Activated CD4-positive, CD25-positive, alpha-beta regulatory T cell (primary cell): ENCODE results near the gene CCDC117.

Source experiments
- DNase-seq, 4 experiments: peaks; one replicate each; lab custom pipeline; 2025; lab: John Stamatoyannopoulos, UW

Gene CCDC117

DNA sequence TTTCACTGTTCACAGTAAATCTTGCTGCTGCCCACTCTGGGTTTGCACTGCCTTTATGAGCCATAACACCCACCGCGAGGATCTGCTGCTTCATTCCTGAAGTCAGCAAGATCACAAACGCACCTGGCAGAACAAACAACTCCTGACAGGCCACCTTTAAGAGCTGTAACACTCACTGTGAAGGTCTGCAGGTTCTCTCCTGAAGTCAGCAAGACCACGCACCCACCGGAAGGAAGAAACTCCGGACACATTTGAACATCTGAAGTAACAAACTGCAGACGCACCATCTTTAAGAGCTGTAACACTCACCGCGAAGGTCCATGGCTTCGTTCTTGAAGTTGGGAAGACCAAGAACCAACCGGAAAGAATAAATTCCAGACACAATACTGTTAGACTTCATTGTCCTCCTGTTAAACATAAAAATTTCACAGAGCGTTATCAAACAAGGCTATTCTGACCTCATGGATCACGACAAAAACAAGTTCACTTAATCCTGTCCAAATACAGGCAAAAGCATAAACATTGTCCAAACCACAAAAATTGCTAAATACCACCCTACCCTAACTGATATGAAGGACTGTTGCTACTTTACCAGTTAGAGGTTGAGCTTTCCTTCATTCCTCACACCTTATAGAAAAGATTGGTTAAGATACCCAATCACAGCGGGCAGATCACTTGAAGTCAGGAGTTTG, 3.0 kb upstream of the CCDC117 start:
- no peak for DNase-seq

- DNase-seq, result no peak
Measured at GRCh38 chr22:28771195-28771791, 1.2 kb upstream of the CCDC117 start.

GRCh38 chr22:28773461-28773867, 969 bp downstream of the CCDC117 start:
- no peak for DNase-seq

DNA sequence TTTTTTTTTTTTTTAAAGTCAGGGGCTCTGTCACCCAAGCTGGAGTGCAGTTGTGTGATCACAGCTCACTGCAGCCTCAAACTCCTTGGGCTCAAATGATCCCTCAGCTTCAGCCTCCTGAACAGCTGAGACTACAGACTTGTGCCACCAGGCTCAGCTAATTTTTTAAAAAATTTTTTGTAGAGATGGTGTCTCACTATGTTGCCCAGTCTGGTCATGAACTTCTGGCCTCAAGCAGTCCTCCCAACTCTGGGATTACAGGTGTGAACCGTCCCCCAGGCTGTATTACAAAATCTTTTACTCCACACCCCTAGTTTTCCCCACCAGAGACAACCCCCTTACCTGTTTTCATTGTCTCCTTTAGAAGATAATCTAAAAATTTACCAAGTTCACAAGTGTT, 1.9 kb downstream of the CCDC117 start:
- DNase-seq, result no peak

GRCh38 chr22:28779833-28780232, 7.3 kb downstream of the CCDC117 start:
- no peak for DNase-seq

- no peak for DNase-seq
Measured at GRCh38 chr22:28780296-28780695, 7.8 kb downstream of the CCDC117 start.

DNA sequence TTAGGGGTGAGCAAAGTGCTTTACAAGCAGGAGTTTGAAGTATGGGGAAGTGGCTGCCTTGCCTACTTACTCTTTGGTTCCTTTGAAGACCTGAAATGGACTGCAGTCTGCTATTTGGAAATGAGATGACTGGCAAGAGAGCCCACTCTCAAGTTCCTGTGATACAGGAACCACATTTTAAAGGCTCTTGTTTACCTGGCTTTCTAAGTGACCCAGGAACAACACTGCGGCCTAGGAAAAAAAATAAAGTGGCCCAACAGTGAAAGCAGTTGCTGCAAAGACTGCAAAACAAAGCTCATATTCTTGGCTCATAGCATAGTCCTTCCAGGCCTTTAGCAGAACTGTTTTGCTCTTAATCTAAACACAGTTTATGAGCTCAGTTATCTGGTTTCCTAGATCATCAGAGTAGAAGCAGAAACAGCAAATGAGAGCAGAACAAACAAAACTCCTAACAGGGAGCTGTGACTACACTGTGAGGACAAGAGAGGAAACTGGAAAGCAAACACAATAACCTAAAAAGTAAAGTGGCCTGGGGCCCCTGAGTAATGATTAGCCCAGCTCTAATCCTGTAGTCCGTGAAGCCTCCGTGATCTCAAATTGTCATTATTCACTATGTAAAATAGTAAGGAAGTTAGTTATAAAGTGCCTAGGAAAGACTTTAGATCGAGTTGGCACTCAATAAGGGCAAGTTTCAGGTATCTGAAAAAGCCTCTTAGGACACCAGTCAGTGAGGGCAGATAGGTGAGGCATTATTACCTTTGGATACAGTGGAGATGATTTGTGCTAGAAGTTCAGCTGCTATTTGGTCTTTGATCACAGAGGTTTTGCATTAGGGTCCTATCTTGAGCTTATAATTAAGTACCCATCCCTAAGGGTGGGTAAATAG, 11.5 kb downstream of the CCDC117 start:
- DNase-seq, result no peak

DNA sequence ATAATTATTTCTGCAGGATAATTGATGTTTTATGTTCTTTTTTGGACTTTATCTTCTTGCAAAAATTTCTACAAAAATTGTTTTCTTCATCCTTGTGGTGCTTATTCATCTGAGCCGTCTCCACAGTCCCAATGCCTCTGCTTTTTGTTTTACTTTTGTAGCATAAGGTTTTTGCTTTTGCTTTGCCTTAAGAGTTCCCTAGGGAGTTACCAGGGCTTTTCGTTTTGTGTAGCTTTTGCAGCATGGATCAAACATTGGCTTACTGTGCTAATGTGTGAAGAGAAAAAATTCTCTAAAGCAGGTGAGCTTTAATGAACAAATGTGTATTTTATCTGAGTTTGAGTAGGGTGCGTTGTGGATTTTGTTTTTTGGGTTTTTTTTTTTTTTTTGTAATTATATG, 16.1 kb downstream of the CCDC117 start:
- no peak for DNase-seq

- DNase-seq, result no peak
Measured at GRCh38 chr22:28791124-28791523, 18.6 kb downstream of the CCDC117 start.

GRCh38 chr22:28791841-28792490, 19.5 kb downstream of the CCDC117 start:
- no peak for DNase-seq

DNA sequence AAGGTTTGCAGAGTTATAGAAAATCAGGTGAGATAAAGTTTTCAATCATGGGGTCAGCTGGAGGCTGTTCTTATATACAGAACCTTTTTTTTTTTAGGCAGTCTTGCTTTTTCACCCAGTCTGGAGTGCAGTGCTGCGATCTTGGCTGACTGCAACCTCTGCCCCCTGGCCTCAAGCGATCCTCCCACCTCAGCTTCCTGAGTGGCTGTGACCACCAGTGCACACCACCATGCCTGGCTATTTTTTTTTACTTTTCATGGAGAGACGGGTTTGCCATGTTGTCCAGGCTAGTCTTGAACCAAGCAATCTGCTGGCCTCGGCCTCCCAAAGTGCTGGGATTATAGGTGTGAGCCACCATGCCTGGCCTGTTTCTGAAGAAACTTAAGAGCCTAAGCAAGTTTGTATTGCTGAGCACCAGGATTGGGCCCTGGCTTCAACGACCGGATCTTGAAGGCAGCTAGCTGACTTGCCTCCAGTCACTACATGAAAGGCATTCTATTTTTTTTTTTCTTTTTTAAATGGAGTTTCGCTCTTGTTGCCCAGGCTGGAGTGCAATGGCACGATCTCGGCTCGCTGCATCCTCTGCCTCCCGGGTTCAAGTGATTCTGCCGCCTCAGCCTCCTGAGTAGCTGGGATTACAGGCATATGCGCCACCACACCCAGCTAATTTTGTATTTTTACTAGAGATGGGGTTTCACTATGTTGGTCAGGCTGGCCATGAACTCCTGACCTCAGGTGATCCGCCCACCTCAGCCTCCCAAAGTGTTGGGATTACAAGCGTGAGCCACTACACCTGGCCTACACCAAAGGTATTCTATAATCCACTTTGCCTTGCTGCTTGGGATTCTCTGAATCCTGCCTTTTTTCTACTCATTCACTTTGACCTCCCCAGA, 20.2 kb downstream of the CCDC117 start:
- DNase-seq, result no peak

DNA sequence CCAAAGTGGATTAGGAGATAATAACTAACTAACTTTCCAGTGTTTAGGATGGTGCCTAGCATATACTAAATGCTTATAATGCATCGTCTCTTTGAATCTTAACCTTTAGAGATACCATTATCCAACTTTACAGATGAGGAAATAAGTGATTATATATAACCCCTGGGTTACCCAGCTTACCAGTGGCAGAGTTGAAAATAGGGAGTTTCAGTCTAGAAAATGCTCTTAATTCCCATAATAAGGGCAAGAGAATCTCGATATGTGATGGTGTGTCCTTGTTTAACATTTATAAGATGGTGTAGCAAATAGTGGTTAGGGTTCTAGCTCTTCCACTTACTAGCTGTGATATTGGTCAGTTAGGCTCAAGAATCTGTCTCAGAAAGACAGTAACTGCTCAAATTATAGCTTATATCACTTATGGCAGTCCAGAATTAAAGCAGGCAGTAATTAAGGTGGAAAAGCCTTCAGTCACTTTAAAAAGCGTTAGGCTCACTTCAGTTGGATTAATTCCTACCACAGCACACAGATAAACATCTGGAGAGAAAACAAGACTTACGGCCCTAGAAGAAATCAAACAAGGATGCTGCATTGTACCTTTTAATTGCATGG, 21.6 kb downstream of the CCDC117 start:
- DNase-seq, result no peak

- no peak for DNase-seq
Measured at GRCh38 chr22:28795071-28795693, 22.7 kb downstream of the CCDC117 start.

DNA sequence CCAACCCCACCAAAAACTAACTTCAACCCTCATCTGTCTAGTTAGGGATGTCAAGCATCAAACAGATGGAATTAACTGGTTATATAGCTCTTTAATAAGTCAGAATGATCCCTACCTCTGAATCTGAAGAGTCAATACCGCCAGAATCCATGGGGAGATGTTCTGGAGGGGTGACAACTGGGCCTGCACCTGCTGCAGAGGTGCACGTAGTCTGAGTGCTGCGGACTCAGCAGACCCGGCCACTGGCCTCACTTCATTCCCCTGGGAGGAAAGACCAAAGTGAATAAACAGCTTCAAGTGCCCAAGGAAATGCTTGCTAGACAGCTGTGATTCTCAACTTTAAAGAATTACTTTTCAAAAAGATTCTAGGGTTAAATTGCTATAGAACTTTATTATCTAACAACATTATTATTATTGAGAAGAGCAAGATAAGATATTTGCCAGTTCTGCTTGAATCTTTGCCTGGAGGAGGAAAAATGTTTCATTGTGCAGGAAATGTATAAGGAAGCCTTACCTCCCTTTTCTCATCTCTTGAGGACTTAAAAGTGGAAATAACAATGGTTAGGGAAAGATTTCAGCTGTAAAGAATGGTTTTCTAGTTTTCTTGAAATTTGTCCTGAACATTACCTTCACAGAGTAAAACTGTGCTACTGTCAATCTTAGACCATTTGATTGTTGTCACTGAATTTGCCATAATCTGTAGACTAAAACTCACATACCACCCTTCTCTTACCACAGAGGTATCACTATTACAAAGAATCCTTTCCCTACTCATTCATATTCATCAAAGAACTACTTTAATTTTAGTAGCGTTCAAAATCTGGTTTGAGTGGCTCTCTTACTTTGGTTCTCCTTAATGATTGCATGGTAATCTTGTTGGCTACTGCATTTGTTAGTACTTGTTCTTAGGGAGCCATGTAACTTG, 23.7 kb downstream of the CCDC117 start:
- no peak for DNase-seq

GRCh38 chr22:28798810-28799605, 26.5 kb downstream of the CCDC117 start:
- no peak for DNase-seq

DNA sequence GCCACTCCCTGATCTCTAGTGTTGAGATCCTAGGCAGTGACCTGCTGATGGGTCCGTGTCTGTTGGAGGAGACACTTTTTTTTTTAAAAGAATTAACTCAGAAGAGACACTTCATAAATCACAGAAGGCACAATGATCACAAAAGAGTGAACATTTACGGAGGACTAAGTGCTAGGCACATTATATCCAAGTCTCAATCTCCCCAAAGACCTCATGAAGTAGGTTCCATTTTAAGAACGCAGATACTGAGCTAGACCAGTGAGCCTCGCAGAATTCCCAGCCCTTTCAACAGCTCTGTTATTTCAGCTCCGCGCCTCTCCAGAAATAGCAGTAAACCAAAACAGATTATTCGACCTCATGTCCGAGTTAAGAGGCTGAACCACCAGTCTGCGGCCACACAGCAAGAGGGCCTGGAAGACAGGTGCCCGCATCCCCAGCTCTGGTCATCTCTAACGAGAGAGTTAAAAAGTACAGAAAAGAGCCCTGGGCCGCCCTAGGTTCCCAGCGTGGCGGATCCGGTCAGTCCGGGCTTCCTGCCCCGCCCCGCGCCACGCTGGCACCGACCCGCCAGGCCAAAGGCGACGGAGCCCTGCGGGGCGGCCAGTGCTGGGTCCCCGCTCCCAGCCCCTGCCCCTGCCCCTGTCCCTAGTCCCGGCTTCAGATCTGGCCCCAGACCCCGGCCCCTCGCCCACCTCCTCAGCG, 27.3 kb downstream of the CCDC117 start:
- DNase-seq, result no peak

GRCh38 chr22:28800308-28801041, 28.0 kb downstream of the CCDC117 start, which contains the start of gene XBP1:
Gene XBP1, minus strand, starts transcription at chr22:28800569.
- DNase-seq, result peak; percentile 71 to 81 (median 78)
